Effector memory CD8-positive, alpha-beta T cell (primary cell): ENCODE data around the gene NDUFV3.
"Not testable (repeated sequence)": the region's sequence is repeated elsewhere in the genome, so short reads cannot be mapped to it uniquely, and the experiment has no call there.

ENCODE experiments used
- ATAC-seq: fragments of 150-1000 bp; cut with Tn5 transposase; replicated peaks from 2 replicates; pipeline ENCODE4 v1.10.0; 2021; ENCODE audit warnings: mild to moderate bottlenecking, moderate library complexity
- DNase-seq, 3 experiments: peaks; one replicate each; pipeline ENCODE4 v3.0.0; 2021
- H3K27ac Mint-ChIP-seq, 2 donors: one replicate each; pipeline ENCODE4 v1.8.0; 2022; ENCODE audit warnings: mild to moderate bottlenecking in 2 of 2, mixed read lengths in 2 of 2, moderate library complexity in 2 of 2
- H3K27me3 Mint-ChIP-seq, 2 donors: one replicate each; pipeline ENCODE4 v1.8.0; 2022; ENCODE audit warnings: mixed read lengths in 2 of 2
- H3K36me3 Mint-ChIP-seq: one replicate; pipeline ENCODE4 v1.8.0; 2022; ENCODE audit warnings: mild to moderate bottlenecking, moderate library complexity, mixed read lengths; ENCODE audit not compliant: insufficient read depth
- H3K4me1 Mint-ChIP-seq, 2 donors: one replicate each; pipeline ENCODE4 v1.8.0; 2022; ENCODE audit warnings: low read depth in 2 of 2, mixed read lengths in 2 of 2
- H3K4me3 Mint-ChIP-seq, 2 donors: one replicate each; pipeline ENCODE4 v1.8.0; 2022; ENCODE audit warnings: mild to moderate bottlenecking in 2 of 2, mixed read lengths in 2 of 2, moderate library complexity in 2 of 2
- H3K9me3 Mint-ChIP-seq, 2 donors: one replicate each; pipeline ENCODE4 v1.8.0; 2022; ENCODE audit warnings: mixed read lengths in 2 of 2

Gene NDUFV3

GRCh38 chr21:42925114-42925926 is 32.2 kb downstream of the NDUFV3 start, which contains the start of gene ERVH48-1:
ERVH48-1 (minus strand) TSS chr21:42925630; CDS start chr21:42919006, 6,624 bp downstream.
- Mint-ChIP-seq H3K36me3 (peaks cover 3% of the 10 kb centered on the region), H3K27me3 (no peaks in the 10 kb centered on the region), H3K4me1 (peaks cover 10 to 11% of the 10 kb centered on the region in 2 donors), H3K9me3 (no peaks in the 10 kb centered on the region), H3K27ac (peak within 1 kb of the TSS in 1 of 2 donors; percentile 64), H3K4me3 (no peak within 1 kb of the TSS)
- no peak for ATAC-seq
- no peak for DNase-seq

DNA sequence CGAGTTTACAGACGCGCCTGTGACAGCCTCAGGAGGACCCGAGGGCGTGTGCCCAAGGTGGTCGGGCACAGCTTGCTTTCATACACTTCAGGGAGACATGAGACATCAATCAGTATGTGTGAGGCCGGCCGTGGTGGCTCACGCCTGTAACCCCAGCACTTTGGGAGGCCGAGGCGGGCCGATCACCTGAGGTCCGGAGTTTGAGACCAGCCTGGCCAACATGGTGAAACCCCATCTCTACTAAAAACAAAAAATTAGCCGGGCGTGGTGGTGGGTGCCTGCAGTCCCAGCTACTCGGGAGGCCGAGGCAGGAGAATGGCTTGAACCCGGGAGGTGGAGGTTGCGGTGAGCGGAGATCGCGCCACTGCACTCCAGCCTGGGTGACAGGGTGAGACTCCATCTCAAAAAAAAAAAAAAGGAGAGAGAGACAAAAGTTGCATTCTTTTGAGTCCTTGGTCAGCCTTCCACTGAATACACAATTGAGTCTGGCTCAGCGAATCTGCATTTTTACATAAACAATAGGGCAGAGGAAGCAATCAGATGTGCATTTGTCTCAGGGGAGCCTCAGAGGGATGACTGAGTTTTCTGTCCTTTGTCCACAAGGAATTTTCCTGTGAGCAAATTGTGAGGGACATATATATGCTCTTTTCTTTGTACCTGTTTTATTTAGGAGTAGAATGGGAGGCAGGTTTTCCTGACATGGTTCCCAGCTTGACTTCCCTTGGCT is 34.5 kb downstream of the NDUFV3 start:
- not testable (repeated sequence) for DNase-seq, H3K36me3 Mint-ChIP-seq, H3K27ac Mint-ChIP-seq, H3K27me3 Mint-ChIP-seq, ATAC-seq, H3K4me3 Mint-ChIP-seq, H3K9me3 Mint-ChIP-seq
- H3K4me1 Mint-ChIP-seq = peaks cover 10 to 11% of the 10 kb centered on the region in 2 donors

GRCh38 chr21:42929969-42930368 is 36.9 kb downstream of the NDUFV3 start:
- no peaks in the 10 kb centered on the region for H3K27me3 Mint-ChIP-seq
- peak overlapping the region in 1 of 2 donors; percentile 80 for H3K27ac Mint-ChIP-seq
- no peaks in the 10 kb centered on the region for H3K9me3 Mint-ChIP-seq
- no peaks in the 10 kb centered on the region for H3K4me1 Mint-ChIP-seq
- H3K36me3 Mint-ChIP-seq = no peaks in the 10 kb centered on the region
- H3K4me3 Mint-ChIP-seq = no peak overlapping the region
- DNase-seq = no peak
- ATAC-seq = no peak

DNA sequence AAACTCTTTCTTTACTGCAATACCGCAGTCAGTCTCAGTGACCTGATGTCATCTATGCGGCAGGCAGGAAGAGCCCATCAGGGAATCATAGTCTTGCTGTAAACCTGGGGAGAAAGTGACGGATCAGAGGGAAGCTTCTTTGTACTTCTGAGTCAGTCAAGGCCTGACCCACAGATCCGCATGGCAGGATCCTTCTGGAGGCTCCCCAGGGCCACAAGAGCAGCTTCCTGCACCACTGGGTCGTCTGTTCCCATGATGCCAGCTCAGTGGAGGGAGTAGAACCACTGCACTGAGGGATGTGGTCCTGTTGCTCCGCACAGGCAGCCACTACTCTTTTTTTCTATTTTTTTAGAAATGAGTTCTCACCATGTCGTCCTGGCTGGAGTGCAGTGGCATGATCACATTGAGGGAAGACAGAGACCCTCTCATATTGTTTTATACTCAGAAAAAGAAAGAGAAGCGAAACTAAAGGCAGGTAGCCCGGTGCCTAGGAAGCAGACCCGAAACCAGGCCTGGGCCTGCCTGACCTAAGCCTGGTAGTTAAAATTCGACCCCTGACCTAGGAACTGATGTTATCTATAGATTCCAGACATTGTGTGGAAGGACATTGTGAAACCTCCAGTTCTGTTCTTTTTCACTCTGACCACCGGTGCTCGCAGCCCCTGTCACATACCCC is 38.6 kb downstream of the NDUFV3 start:
- no peak for ATAC-seq
- Mint-ChIP-seq H3K4me3 (no peak overlapping the region), H3K36me3 (no peaks in the 10 kb centered on the region), H3K4me1 (no peaks in the 10 kb centered on the region), H3K27ac (no peak overlapping the region), H3K9me3 (no peaks in the 10 kb centered on the region), H3K27me3 (no peaks in the 10 kb centered on the region)
- no peak for DNase-seq

- ATAC-seq, H3K36me3 Mint-ChIP-seq, DNase-seq, H3K9me3 Mint-ChIP-seq, H3K4me1 Mint-ChIP-seq, H3K27me3 Mint-ChIP-seq, H3K4me3 Mint-ChIP-seq: not testable (repeated sequence)
- peak overlapping the region in 1 of 2 donors; percentile 53 for H3K27ac Mint-ChIP-seq
Observed at GRCh38 chr21:42932378-42933136, 39.4 kb downstream of the NDUFV3 start.

- not testable (repeated sequence) for H3K4me1 Mint-ChIP-seq, H3K9me3 Mint-ChIP-seq, H3K27ac Mint-ChIP-seq, H3K4me3 Mint-ChIP-seq, ATAC-seq, H3K27me3 Mint-ChIP-seq, DNase-seq, H3K36me3 Mint-ChIP-seq
Observed at GRCh38 chr21:42933137-42933970, 40.2 kb downstream of the NDUFV3 start.

DNA sequence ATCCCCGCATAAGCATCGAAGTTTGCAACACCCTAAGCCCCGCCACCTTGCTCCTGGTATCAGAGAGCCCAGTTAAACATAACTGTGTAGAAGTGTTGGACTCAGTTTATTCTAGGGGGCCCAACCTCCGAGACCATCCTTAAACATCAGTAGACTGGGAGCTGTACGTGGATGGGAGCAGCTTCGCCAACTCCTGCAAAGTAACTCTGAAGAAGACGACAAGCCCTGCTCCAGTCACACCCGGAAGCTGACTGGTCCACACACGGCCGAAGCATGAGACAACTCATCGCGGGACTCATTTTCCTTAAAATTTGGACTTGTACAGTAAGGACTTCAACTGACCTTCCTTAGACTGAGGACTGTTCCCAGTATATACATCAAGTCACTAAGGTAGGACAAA is 40.9 kb downstream of the NDUFV3 start:
- not testable (repeated sequence) for H3K27me3 Mint-ChIP-seq, H3K36me3 Mint-ChIP-seq, DNase-seq, H3K9me3 Mint-ChIP-seq, H3K4me3 Mint-ChIP-seq, H3K4me1 Mint-ChIP-seq, ATAC-seq, H3K27ac Mint-ChIP-seq

- not testable (repeated sequence) for DNase-seq, ATAC-seq, H3K27ac Mint-ChIP-seq, H3K36me3 Mint-ChIP-seq, H3K4me1 Mint-ChIP-seq, H3K9me3 Mint-ChIP-seq, H3K27me3 Mint-ChIP-seq, H3K4me3 Mint-ChIP-seq
Observed at GRCh38 chr21:42936360-42936759, 43.3 kb downstream of the NDUFV3 start.

DNA sequence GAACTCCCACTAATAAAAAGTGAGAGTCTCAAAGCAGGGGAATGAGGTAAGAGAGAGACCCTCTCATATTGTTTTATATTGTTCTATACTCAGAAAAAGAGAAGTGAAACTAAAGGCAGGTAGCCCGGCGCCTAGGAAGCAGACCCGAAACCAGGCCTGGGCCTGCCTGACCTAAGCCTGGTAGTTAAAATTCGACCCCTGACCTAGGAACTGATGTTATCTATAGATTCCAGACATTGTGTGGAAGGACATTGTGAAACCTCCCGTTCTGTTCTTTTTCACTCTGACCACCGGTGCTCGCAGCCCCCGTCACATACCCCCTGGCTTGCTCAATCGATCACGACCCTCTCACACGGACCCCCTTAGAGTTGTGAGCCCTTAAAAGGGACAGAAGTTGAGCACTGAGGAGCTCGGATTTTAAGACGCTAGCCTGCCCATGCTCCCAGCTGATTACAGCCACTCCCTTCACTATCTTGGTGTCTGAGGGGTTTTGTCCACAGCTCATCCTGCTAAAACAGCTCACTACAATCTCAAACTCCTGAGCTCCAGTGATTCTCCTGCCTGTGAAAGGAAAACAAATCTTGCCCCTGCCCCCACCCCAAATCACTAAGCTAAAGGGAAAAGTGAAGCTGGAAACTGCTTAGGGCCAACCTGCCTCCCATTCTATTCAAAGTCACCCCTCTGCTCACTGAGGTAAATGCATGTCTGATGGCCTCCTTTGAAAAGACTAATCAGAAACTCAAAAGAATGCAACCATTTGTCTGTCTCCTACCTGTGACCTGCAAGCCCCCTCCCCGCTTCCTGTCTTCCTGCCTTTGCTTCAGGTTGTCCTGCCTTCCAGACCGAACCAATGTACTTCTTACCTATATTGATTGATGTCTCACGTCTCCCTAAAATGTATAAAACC is 44.2 kb downstream of the NDUFV3 start:
- not testable (repeated sequence) for H3K27ac Mint-ChIP-seq, DNase-seq, H3K27me3 Mint-ChIP-seq, H3K36me3 Mint-ChIP-seq, H3K4me3 Mint-ChIP-seq, H3K4me1 Mint-ChIP-seq, ATAC-seq, H3K9me3 Mint-ChIP-seq

DNA sequence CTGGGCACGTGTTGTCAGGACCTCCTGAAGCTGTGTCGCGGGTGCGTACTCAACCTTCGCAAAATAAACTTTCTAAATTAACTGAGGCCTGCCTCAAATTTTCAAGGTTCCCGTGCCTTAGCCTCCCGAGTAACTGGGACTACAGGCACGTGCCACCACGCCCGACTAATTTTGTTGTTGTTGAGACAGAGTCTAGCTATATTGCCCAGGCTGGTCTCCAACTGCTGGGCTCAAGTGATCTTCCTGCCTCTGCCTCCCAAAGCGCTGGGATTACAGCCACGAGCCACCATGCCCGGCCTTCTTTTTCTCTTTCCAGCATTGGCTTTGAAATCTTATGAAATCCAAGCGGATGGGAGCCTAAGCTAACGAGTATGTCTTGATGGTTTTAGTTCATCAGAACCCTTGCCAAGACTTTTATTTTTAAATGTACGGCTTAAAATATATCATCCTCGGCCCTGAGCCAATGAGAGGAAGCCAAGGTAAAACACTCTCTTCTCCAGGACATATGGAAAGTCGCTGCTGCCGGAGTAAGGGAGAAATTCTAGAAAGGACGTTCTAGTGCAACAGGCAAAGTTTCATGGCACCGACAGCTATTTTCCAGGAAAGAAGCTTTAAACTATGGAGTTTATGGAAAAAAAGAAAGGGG is 45.0 kb downstream of the NDUFV3 start:
- Mint-ChIP-seq H3K4me1 (no peaks in the 10 kb centered on the region), H3K27me3 (no peaks in the 10 kb centered on the region), H3K9me3 (no peaks in the 10 kb centered on the region), H3K4me3 (no peak overlapping the region), H3K27ac (no peak overlapping the region), H3K36me3 (no peaks in the 10 kb centered on the region)
- ATAC-seq (no peak), DNase-seq (no peak)

DNA sequence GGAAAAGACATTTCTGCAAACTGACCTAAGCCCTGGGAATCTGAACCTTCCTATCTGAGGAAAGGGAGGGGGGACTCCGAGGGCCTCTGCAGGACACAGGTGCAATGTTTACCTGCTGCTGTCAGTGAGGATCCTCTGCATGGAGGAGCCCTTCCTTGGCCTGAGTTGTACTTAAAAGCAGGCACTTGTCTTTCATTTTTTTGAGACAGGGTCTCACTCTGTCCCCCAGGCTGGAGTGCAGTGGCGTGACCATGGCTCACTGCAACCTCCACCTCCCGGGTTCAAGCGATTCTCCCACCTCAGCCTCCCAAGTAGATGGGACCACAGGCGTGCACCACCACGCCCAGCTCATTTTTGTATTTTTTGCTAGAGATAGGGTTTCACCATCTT is 45.5 kb downstream of the NDUFV3 start:
- H3K4me3 Mint-ChIP-seq, H3K27ac Mint-ChIP-seq, H3K9me3 Mint-ChIP-seq, DNase-seq, H3K36me3 Mint-ChIP-seq, H3K4me1 Mint-ChIP-seq, H3K27me3 Mint-ChIP-seq, ATAC-seq: not testable (repeated sequence)
